Measurements from ENCODE around the gene EI24.

- TF ChIP-seq ZNF274 (IDR thresholded peaks at IDR 0.05; ENCODE audit: low read depth, low read length) (no peak), SUZ12 (IDR thresholded peaks at IDR 0.05; ENCODE audit: extremely low read depth, insufficient read depth, insufficient read length) (no peak), YY1 (IDR thresholded peaks at IDR 0.05; ENCODE audit: insufficient read depth, insufficient read length) (no peak)
These were observed 17.3 kb downstream of the EI24 start for GRCh38 chr11:125586623-125587022.

All from NT2/D1 (cell line).